ENCODE data around the gene ADCY3.
"Not testable (repeated sequence)": the region's sequence is repeated elsewhere in the genome, so short reads cannot be mapped to it uniquely, and the experiment has no call there.

The ADCY3 gene

GRCh38 chr2:24850944-24851343 lies 69.1 kb downstream of the ADCY3 start:
- H3K4me3 ChIP-seq (ENCODE audit: low read length) = no peak overlapping the region
- no peak for TF ChIP-seq ZNF274 (IDR thresholded peaks at IDR 0.05; ENCODE audit: low read depth, low read length)

- TF ChIP-seq ZNF274 (IDR thresholded peaks at IDR 0.05; ENCODE audit: low read depth, low read length) = no peak
- H3K4me3 ChIP-seq (ENCODE audit: low read length) = no peak overlapping the region
Measured at GRCh38 chr2:24845691-24846090, 74.3 kb downstream of the ADCY3 start.

- no peak overlapping the region for H3K4me3 ChIP-seq (ENCODE audit: low read length)
- no peak for TF ChIP-seq ZNF274 (IDR thresholded peaks at IDR 0.05; ENCODE audit: low read depth, low read length)
Measured at GRCh38 chr2:24844023-24844685, 75.9 kb downstream of the ADCY3 start.

GRCh38 chr2:24843330-24843860 lies 76.6 kb downstream of the ADCY3 start:
- no peak for TF ChIP-seq ZNF274 (IDR thresholded peaks at IDR 0.05; ENCODE audit: low read depth, low read length)
- no peak overlapping the region for H3K4me3 ChIP-seq (ENCODE audit: low read length)

GRCh38 chr2:24842081-24843050 lies 77.7 kb downstream of the ADCY3 start:
- no peak for TF ChIP-seq ZNF274 (IDR thresholded peaks at IDR 0.05; ENCODE audit: low read depth, low read length)
- no peak overlapping the region for H3K4me3 ChIP-seq (ENCODE audit: low read length)

- TF ChIP-seq ZNF274 (IDR thresholded peaks at IDR 0.05; ENCODE audit: low read depth, low read length) = no peak
- no peak overlapping the region for H3K4me3 ChIP-seq (ENCODE audit: low read length)
Measured at GRCh38 chr2:24840962-24841945, 78.8 kb downstream of the ADCY3 start.

- no peak for TF ChIP-seq ZNF274 (IDR thresholded peaks at IDR 0.05; ENCODE audit: low read depth, low read length)
- H3K4me3 ChIP-seq (ENCODE audit: low read length) = no peak overlapping the region
Measured at GRCh38 chr2:24840164-24840869, 79.7 kb downstream of the ADCY3 start.

GRCh38 chr2:24839729-24840128 lies 80.3 kb downstream of the ADCY3 start:
- H3K4me3 ChIP-seq (ENCODE audit: low read length) = no peak overlapping the region
- TF ChIP-seq ZNF274 (IDR thresholded peaks at IDR 0.05; ENCODE audit: low read depth, low read length) = no peak

- H3K4me3 ChIP-seq (ENCODE audit: low read length) = no peak overlapping the region
- no peak for TF ChIP-seq ZNF274 (IDR thresholded peaks at IDR 0.05; ENCODE audit: low read depth, low read length)
Measured at GRCh38 chr2:24838541-24838940, 81.5 kb downstream of the ADCY3 start.

GRCh38 chr2:24837996-24838513 lies 82.0 kb downstream of the ADCY3 start:
- no peak overlapping the region for H3K4me3 ChIP-seq (ENCODE audit: low read length)
- no peak for TF ChIP-seq ZNF274 (IDR thresholded peaks at IDR 0.05; ENCODE audit: low read depth, low read length)

- no peak for TF ChIP-seq ZNF274 (IDR thresholded peaks at IDR 0.05; ENCODE audit: low read depth, low read length)
Measured at GRCh38 chr2:24836706-24837105, 83.3 kb downstream of the ADCY3 start.

GRCh38 chr2:24836206-24836605 lies 83.8 kb downstream of the ADCY3 start:
- H3K4me3 ChIP-seq (ENCODE audit: low read length) = no peak overlapping the region
- TF ChIP-seq ZNF274 (IDR thresholded peaks at IDR 0.05; ENCODE audit: low read depth, low read length) = no peak

More at GRCh38 chr2:24836706-24837105, 83.3 kb downstream of the ADCY3 start:
- no peak overlapping the region for H3K4me3 ChIP-seq (ENCODE audit: low read length)

- not testable (repeated sequence) for H3K4me3 ChIP-seq (ENCODE audit: low read length)
Measured at GRCh38 chr2:24835411-24835810, 84.6 kb downstream of the ADCY3 start.
